Activated CD4-positive, alpha-beta T cell treated with anti-CD3 and anti-CD28 coated beads, Interleukin-2, amount 50 U/mL, for 48 hours (primary cell): ENCODE results near the gene TAC4.

Experiments used
- DNase-seq, 2 experiments: peaks; one replicate each; pipeline ENCODE4 v3.0.0-alpha.2; 2020

The TAC4 gene

DNA sequence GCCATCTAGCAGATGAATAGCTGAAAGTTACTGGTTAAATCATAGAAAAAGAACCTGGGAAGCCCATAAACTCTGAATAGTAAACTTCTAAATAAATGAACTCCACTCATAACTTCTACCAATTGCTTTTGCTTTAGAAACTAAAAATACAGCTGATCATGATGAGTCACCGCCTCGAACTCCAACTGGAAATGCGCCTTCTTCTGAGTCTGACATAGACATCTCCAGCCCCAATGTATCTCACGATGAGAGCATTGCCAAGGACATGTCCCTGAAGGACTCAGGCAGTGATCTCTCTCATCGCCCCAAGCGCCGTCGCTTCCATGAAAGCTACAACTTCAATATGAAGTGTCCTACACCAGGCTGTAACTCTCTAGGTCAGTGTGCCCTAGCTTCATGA is 49.7 kb downstream of the TAC4 start:
- no peak for DNase-seq

DNA sequence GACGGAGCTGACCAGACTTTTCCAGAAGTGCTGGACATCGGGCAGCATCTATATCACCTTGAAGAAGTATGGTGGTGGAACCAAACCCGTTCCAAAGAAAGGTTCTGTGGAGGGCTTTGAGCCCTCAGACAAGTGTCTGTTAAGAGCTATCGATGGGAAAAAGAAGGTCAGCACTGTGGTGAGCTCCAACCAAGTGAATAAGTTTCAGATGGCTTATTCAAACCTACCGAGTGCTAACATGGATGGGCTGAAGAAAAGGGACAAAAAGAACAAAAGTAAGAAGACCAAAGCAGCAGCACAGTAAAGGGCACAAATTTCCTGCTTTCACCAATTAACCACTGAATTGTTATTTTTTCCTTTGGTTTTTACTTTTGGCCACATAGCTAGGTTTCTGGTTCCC is 52.5 kb downstream of the TAC4 start:
- no peak for DNase-seq

DNA sequence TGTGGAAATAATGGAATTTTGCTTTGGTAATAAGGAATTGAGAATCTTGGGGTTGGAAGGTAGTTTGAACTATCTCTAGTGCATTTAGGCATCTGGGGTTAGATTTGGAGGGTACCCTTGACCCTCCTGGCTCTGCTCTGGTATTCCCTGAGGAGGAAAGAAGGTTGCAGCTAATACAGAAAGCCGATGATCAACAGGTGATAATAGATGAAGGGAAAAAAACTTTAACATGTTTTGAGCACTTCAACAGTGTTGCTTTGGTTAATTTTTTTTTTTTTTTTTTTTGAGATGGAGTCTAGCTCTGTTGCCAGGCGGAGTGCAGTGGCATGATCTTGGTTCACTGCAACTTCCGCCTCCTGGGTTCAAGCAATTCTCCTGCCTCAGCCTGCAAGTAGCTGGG is 54.6 kb downstream of the TAC4 start:
- DNase-seq = no peak

DNA sequence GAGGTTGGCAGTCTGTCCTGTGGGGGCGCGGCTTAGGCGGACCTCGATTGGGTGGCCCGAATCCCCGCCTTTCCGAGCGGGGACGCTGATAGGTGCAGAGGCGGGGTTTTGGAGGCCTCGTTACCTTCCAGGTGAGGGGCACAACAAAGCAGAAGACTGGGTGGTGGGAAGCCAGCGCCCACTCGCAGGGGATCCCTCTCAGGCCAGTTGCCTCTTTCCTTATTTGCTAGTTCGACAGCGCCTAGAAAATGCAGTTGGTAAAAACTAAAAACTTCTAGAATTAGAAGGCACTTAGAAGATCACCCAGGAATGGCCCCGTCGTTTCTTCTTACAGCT is 58.7 kb downstream of the TAC4 start:
- no peak for DNase-seq

DNA sequence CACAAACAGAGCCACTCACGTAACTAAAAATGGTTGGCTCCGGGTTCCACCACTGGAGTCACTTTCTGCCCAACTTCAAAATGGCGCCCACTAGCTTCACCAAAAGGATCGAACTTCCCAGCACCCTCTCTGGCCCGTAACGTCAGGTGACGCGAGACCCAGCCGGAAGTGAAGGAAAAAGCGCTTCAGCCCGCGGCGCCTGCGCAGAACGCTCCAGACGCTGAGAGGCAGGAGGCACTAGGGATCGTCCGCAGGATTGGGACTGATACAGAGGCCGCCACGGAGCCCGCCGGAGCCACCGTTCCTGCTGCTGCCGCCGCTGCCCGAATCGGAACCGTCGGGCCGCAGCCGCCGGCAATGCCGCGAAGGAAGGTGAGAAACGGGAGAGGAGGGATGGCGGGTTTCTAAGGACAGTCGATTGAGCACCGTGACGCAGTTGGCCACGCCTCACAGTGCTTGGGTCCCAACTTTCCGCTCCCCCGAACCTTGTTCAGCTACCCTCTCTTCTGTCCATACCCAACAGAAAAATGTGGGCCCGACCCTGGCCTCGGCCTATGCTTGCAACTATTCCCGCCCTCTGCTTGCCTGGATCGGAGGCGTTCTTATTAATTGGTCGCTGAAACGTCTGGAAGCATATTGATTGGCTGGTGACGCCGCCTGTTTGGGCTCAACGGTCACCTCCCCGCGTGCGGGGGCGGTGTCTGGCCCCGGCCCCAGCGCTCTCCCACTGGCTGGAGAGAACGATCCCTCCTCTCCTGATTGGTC is 59.2 kb downstream of the TAC4 start, which contains the start of gene KAT7:
KAT7 (plus strand) TSS at position 204 of the 765 bp plus-strand sequence; CDS start at position 358, 154 bp downstream.
- DNase-seq = peak; percentile 98
